HepG2 (cell line): ENCODE results near the gene UBASH3A. TPM values are rescaled to one million over a fixed set of nuclear protein-coding genes. Genes with fewer than 3 reads are reported as not detected.

Experiments used
- ATAC-seq: fragments of 200-7000 bp; cut with Tn5 transposase; 3 replicates; pipeline ENCODE4 v1.9.1; 2020; ENCODE audit warnings: mild to moderate bottlenecking, moderate library complexity
- BruUV-seq: library from RNA; stranded (reverse); fragments of 400-500 nt; replicated peaks from 2 replicates; lab custom pipeline; 2021; lab: Mats Ljungman, UMichigan
- CTCF ChIA-PET: fragments of 300-600 bp; formaldehyde crosslinking; extraction: SDS; loops from one replicate; lab custom pipeline; 2021; ENCODE audit warnings: low total read pairs, inconsistent platforms, low intra/inter-chr PET ratio; lab: Yijun Ruan, JAX
- POLR2A ChIA-PET: fragments of 350-600 bp; sonication (Branson Sonifier 250); formaldehyde crosslinking; loops from one replicate; lab custom pipeline; 2020; ENCODE audit warnings: antibody characterized with exemption, inconsistent platforms; lab: Yijun Ruan, JAX
- DNase-seq: peaks from one replicate; pipeline ENCODE4 v3.0.0-alpha.2; 2015; ENCODE audit warnings: low spot score
- FAIRE-seq: peaks from 3 replicates; lab custom pipeline; 2011; peaks lifted over from hg19 to GRCh38; lab: Jason Lieb, UNC
- H2AFZ ChIP-seq: one replicate; pipeline ENCODE4 v1.6.1; 2011; ENCODE audit warnings: low read length, inconsistent platforms
- H3K27ac ChIP-seq: fragments of 300-600 bp; 3 replicates; pipeline ENCODE4 v1.8.0; 2011; ENCODE audit warnings: mixed run types, mild to moderate bottlenecking, mixed read lengths, low read length, inconsistent platforms; ENCODE audit not compliant: insufficient read depth; ENCODE audit errors: extremely low read length
- H3K27me3 ChIP-seq, 2 experiments: fragments of 200-600 bp in 1 of 2; 2 replicates in 1 of 2; 3 replicates in 1 of 2; pipeline versions ENCODE4 v1.6.0 to v1.8.0; 2011; ENCODE audit warnings: low read length in 2 of 2, mild to moderate bottlenecking in 2 of 2, moderate library complexity in 2 of 2, inconsistent platforms in 1 of 2; ENCODE audit not compliant: insufficient read depth in 2 of 2, control insufficient read depth in 1 of 2
- H3K36me3 ChIP-seq, 2 experiments: fragments of 200-600 bp in 1 of 2; replicated peaks in 1 of 2; 2 replicates in 1 of 2; 3 replicates in 1 of 2; pipeline versions ENCODE4 v1.5.1 to v1.8.0; 2011; ENCODE audit warnings: low read length in 2 of 2, inconsistent platforms in 1 of 2; ENCODE audit not compliant: insufficient read depth in 2 of 2, control insufficient read depth in 1 of 2
- H3K4me1 ChIP-seq: 2 replicates; pipeline ENCODE4 v1.5.1; 2012; ENCODE audit warnings: low read length, inconsistent platforms; ENCODE audit not compliant: insufficient read depth
- H3K4me2 ChIP-seq: 2 replicates; pipeline ENCODE4 v1.6.0; 2011; ENCODE audit warnings: low read depth, low read length, inconsistent platforms
- H3K4me3 ChIP-seq, 3 experiments: fragments of 200-600 bp in 1 of 3; sonication (generic), shearing (Covaris generic) in 1 of 3; replicated peaks in 1 of 3; 2 replicates each; pipeline ENCODE4 v1.5.1; 2011 to 2016; ENCODE audit warnings: low read length in 3 of 3, inconsistent platforms in 2 of 3, low read depth in 2 of 3, mild to moderate bottlenecking in 2 of 3, control low read depth in 1 of 3, mixed read lengths in 1 of 3; ENCODE audit not compliant: insufficient read depth in 1 of 3
- H3K79me2 ChIP-seq: one replicate; pipeline ENCODE4 v1.6.1; 2011; ENCODE audit warnings: low read length, inconsistent platforms; ENCODE audit not compliant: insufficient read depth
- H3K9ac ChIP-seq: 2 replicates; pipeline ENCODE4 v1.6.0; 2011; ENCODE audit warnings: mild to moderate bottlenecking, low read depth, low read length, inconsistent platforms; ENCODE audit not compliant: insufficient read depth
- H3K9me3 ChIP-seq: 2 replicates; pipeline ENCODE4 v1.5.1; 2012; ENCODE audit warnings: mild to moderate bottlenecking, low read length
- H4K20me1 ChIP-seq: 2 replicates; pipeline ENCODE4 v1.6.0; 2011; ENCODE audit warnings: inconsistent platforms, mild to moderate bottlenecking, low read length, moderate library complexity; ENCODE audit not compliant: insufficient read depth
- SMC3 ChIP-seq: IDR thresholded peaks from 2 replicates; pipeline ENCODE4 v1.6.1; 2011; ENCODE audit warnings: low read length, improper control_type of control experiment
- TEAD3 ChIP-seq: optimal IDR thresholded peaks from 2 replicates; pipeline ENCODE3; 2016; ENCODE audit warnings: borderline replicate concordance
- ZNF558 ChIP-seq: sonication (generic); formaldehyde crosslinking; IDR thresholded peaks from 2 replicates; pipeline ENCODE4 v1.9.0; 2022; ENCODE audit warnings: mild to moderate bottlenecking, missing genetic modification reagents, borderline replicate concordance
- ZNF562 ChIP-seq: sonication (generic); formaldehyde crosslinking; IDR thresholded peaks from 2 replicates; pipeline ENCODE4 v1.8.0; 2022; ENCODE audit warnings: missing genetic modification reagents, borderline replicate concordance
- ZNF839 ChIP-seq: sonication (generic); formaldehyde crosslinking; IDR thresholded peaks from 2 replicates; pipeline ENCODE4 v1.4.0; 2020; ENCODE audit warnings: missing genetic modification reagents, mild to moderate bottlenecking, borderline replicate concordance
- WGBS: methylation state at CpG from one replicate; pipeline ENCODE4 v1.1.6; 2017; ENCODE audit warnings: low lambda C conversion rate; 5-methylcytosine and 5-hydroxymethylcytosine counted together
- in situ Hi-C: cut with HindIII; loops from 2 replicates; pipeline ENCODE4 v1.10.0; 2017; ENCODE audit warnings: low pct_unique_long_range_greater_than_20kb; ENCODE audit not compliant: extremely low pct_ligation_motif_present
- intact Hi-C: fragments of 100-400 bp; cut with micrococcal nuclease; formaldehyde crosslinking; loops from one replicate; pipeline ENCODE4 v1.10.0; 2022; ENCODE audit not compliant: unreplicated experiment
- polyA plus RNA-seq, 8 experiments: library from polyadenylated mRNA; depleted of rRNA in 3 of 8; stranded (reverse) in 7 of 8; unstranded in 1 of 8; fragments of >200 nt; fragmentation: Illumina TruSeq in 4 of 8; extraction: Trizol in 4 of 8; gene quantifications; 2 replicates each; pipeline versions ENCODE4 v1.2.1 to v1.2.3, GENCODE V29; 2011 to 2016; ENCODE audit warnings: low read depth in 4 of 8, missing spikeins in 1 of 8, mixed read lengths in 1 of 8; ENCODE audit not compliant: insufficient read depth in 1 of 8
- total RNA-seq, 5 experiments: library from RNA; depleted of rRNA; stranded (reverse); fragments of >200 nt; fragmentation: Illumina TruSeq; extraction: Trizol; gene quantifications; 2 replicates each; pipeline ENCODE4 v1.2.3, GENCODE V29; 2016; ENCODE audit warnings: low read depth in 1 of 5
- TF ChIP-seq, protein P1 (sequence below): sonication (generic); formaldehyde crosslinking; IDR thresholded peaks from 2 replicates; pipeline ENCODE4 v1.9.0; 2022; ENCODE audit warnings: low read depth, missing genetic modification reagents
- TF ChIP-seq, protein P2 (sequence below): sonication (generic); formaldehyde crosslinking; conservative IDR thresholded peaks from 2 replicates; pipeline ENCODE4 v1.8.0; 2022; ENCODE audit warnings: mild to moderate bottlenecking, moderate library complexity, missing genetic modification reagents

The UBASH3A gene
- total and polyA plus RNA-seq, 2 of the 13 experiments (the other 11 are each of a cell fraction or from before 2014, with no cell fraction given): not detected

DNA sequence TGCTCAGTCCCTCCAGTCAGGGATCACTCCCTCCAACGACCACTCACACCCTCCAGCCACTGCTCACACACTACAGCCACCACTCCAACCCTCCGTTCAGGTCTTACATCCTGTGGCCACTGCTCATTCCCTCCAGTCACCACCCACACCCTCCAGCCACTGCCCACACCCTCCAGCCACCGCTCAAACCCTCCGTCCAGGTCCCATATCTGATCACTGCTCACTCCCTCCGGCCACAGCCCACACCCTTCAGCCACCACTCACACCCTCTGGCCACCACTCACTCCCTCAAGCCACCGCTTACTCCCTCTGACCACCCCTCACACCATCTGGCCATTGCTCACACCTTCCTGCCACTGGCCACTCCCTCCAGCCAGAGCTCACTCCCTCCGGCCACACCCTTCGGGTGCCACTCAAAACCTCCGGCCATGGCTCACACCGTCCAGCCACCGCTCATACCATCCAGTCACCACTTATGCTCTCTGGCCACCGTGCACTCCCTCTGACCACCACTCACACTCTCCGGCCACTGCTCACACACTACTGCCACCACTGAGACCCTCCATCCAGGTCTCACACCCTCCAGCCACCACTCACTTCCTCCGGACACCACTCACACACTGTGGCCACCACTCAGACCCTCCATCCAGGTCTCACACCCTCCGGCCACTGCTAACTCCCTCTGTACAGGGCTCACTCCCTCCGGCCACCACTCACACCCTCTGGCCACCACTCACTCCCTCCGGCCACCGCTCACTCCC lies 32.6 kb upstream of the UBASH3A start (continued):
- TF ChIP-seq, protein P1, sequence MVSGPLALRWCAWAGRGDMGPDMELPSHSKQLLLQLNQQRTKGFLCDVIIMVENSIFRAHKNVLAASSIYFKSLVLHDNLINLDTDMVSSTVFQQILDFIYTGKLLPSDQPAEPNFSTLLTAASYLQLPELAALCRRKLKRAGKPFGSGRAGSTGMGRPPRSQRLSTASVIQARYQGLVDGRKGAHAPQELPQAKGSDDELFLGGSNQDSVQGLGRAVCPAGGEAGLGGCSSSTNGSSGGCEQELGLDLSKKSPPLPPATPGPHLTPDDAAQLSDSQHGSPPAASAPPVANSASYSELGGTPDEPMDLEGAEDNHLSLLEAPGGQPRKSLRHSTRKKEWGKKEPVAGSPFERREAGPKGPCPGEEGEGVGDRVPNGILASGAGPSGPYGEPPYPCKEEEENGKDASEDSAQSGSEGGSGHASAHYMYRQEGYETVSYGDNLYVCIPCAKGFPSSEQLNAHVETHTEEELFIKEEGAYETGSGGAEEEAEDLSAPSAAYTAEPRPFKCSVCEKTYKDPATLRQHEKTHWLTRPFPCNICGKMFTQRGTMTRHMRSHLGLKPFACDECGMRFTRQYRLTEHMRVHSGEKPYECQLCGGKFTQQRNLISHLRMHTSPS: no peak
- TF ChIP-seq ZNF562: no peak
- TF ChIP-seq SMC3: no peak
- TF ChIP-seq TEAD3 (CRISPR knock-in tag): no peak

DNA sequence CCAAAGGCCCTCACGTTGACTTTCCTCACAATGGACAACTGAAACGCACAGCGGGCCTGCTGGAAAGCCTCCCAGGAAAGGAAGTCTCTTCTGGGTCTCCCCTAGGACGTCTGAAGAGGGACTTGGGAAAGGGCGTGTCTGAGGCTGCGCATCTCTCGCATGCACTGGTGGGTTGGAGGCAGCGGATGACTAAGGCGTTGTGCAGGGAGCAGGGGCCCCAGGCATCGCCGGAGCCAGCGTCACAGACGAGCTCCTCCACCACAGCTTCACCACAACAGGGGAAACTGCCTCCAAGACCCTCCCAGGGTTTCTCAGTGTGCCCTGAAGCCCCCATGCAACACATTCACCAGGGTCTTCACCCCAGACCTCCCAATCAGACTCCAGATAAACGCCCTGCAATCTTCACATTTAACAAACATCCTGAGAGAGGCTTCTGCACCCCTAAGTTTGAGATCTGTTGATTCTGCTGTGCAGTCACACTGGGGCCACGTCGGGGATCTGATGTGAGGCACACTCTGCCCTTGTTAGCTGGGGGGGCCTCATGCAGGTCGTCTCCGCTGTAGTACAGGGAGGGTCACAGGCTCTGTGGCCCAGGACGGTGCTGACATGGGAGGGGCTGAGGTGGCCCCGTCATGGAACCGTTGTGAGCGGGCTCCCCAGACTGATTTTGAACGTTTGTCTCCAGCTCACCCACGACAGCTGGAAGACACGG lies 30.4 kb upstream of the UBASH3A start:
- H3K4me2 ChIP-seq: no peak overlapping the region
- BruUV-seq: no TSS peak
- no peak overlapping the region for H3K27ac ChIP-seq
- in situ Hi-C loops (no loop called here), intact Hi-C loops (no loop called here)
- no peak overlapping the region for H3K4me3 ChIP-seq
- H3K79me2 ChIP-seq: no peaks in the 10 kb centered on the region
- ChIA-PET CTCF (no interaction called here), POLR2A (no interaction called here)
- H4K20me1 ChIP-seq: no peaks in the 10 kb centered on the region
- WGBS: 84% methylated on average over 7 of the region's 25 CpGs
- no peaks in the 10 kb centered on the region for H3K36me3 ChIP-seq
- no peaks in the 10 kb centered on the region for H3K9me3 ChIP-seq
- no peak overlapping the region for H3K9ac ChIP-seq
- FAIRE-seq: no peak
- DNase-seq: no peak
- peaks cover 0 to 1% of the 10 kb centered on the region in 2 experiments; a peak in 1 of 5 replicates for H3K27me3 ChIP-seq
- no peak overlapping the region for H2AFZ ChIP-seq
- no peak for ATAC-seq
- H3K4me1 ChIP-seq: no peaks in the 10 kb centered on the region
- TF ChIP-seq, protein P2, sequence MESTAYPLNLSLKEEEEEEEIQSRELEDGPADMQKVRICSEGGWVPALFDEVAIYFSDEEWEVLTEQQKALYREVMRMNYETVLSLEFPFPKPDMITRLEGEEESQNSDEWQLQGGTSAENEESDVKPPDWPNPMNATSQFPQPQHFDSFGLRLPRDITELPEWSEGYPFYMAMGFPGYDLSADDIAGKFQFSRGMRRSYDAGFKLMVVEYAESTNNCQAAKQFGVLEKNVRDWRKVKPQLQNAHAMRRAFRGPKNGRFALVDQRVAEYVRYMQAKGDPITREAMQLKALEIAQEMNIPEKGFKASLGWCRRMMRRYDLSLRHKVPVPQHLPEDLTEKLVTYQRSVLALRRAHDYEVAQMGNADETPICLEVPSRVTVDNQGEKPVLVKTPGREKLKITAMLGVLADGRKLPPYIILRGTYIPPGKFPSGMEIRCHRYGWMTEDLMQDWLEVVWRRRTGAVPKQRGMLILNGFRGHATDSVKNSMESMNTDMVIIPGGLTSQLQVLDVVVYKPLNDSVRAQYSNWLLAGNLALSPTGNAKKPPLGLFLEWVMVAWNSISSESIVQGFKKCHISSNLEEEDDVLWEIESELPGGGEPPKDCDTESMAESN (CRISPR knock-in tag): no peak
- no peak for TF ChIP-seq ZNF558 (CRISPR knock-in tag)
- TF ChIP-seq ZNF839 (CRISPR knock-in tag): no peak
